Esophagus squamous epithelium (tissue), 5 donors: ENCODE measurements around the gene RND1. TPM values are rescaled to one million over a fixed set of nuclear protein-coding genes. Genes with fewer than 3 reads are reported as not detected.
"Not testable (repeated sequence)": the region's sequence is repeated elsewhere in the genome, so short reads cannot be mapped to it uniquely, and the experiment has no call there.

Experiments
- DNase-seq: peaks from one replicate; lab custom pipeline; 2025; lab: John Stamatoyannopoulos, UW
- H3K27ac ChIP-seq, 4 donors: fragments of 200-600 bp; sonication (generic); one replicate each; pipeline ENCODE4 v1.5.1; 2016 to 2019; ENCODE audit warnings: mild to moderate bottlenecking in 1 of 4
- H3K27me3 ChIP-seq, 4 donors: fragments of 200-600 bp; sonication (generic); 1 replicate in 3 of 4; 2 replicates in 1 of 4; pipeline versions ENCODE4 v1.5.1 to v1.6.0; 2017 to 2021; ENCODE audit warnings: antibody characterized with exemption in 1 of 4
- H3K36me3 ChIP-seq, 3 donors: fragments of 200-600 bp; sonication (generic); one replicate each; pipeline ENCODE4 v1.5.1; 2016 to 2019
- H3K4me1 ChIP-seq, 3 donors: fragments of 200-600 bp; sonication (generic); one replicate each; pipeline ENCODE4 v1.5.1; 2017 to 2019
- H3K4me3 ChIP-seq, 4 donors: fragments of 200-600 bp; sonication (generic); 1 replicate in 3 of 4; 2 replicates in 1 of 4; pipeline ENCODE4 v1.5.1; 2016 to 2019; ENCODE audit warnings: mild to moderate bottlenecking in 2 of 4, moderate library complexity in 1 of 4
- H3K9me3 ChIP-seq, 3 donors: fragments of 200-600 bp; sonication (generic); one replicate each; pipeline ENCODE4 v1.5.1; 2016 to 2019
- POLR2A ChIP-seq, 4 donors: fragments of 450-650 bp; IDR thresholded peaks; one replicate each; pipeline ENCODE4 v1.6.1; 2017; ENCODE audit warnings: antibody characterized with exemption in 4 of 4, mild to moderate bottlenecking in 4 of 4, moderate library complexity in 3 of 4
- WGBS, 2 donors: methylation state at CpG; one replicate each; pipeline ENCODE4 v1.1.5; 2018; 5-methylcytosine and 5-hydroxymethylcytosine counted together
- intact Hi-C: fragments of 100-400 bp; cut with DNase I; formaldehyde crosslinking; loops from one replicate; pipeline ENCODE4 v1.15.0; 2022
- total RNA-seq, 4 donors: library from RNA; depleted of rRNA; stranded (reverse); fragments of >200 nt; gene quantifications; one replicate each; pipeline ENCODE4 v1.1.0, GENCODE V29; 2016
- TF ChIP-seq, protein P1 (sequence below), 6 experiments: fragments of 450-650 bp in 4 of 6; fragments of 200-600 bp in 2 of 6; sonication (generic) in 2 of 6; IDR thresholded peaks; one replicate each; pipeline ENCODE4 v1.5.1; 2016 to 2019; ENCODE audit warnings: antibody characterized with exemption in 6 of 6, mild to moderate bottlenecking in 4 of 6, moderate library complexity in 4 of 6
- donor health status: DM: yes; HTN: yes; CAD: no.

RND1 gene
- total RNA-seq, 4 donors from 2014 or later = 0.57 to 6.1 (median 0.95) TPM

DNA sequence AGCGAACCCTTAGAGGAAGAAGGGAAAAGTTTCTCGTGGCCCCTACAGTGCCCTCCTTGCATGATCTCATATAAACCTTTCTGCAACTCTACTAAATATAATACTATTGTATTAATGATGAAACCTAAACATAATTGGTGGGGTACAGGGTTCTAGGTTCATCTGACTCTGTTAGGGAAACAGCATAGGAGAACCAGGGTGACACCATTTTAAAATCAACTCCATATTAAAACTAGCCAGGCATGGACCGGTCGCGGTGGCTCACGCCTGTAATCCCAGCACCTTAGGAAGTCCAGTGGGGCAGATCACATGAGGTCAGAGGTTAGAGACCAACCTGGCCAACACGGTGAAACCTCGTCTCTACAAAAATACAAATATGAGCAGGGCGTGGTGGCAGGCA, 15.0 kb upstream of the RND1 start:
- H3K27ac ChIP-seq = no peak overlapping the region
- peaks cover 0 to 24% (median 3%) of the 10 kb centered on the region in 3 donors for H3K4me1 ChIP-seq
- no peaks in the 10 kb centered on the region for H3K36me3 ChIP-seq
- 76% methylated on average over 9 of the region's 9 CpGs for WGBS, 2 donors
- H3K27me3 ChIP-seq = peaks cover 0 to 45% (median 0%) of the 10 kb centered on the region in 4 donors
- H3K4me3 ChIP-seq = no peak overlapping the region
- TF ChIP-seq POLR2A (IDR thresholded peaks at IDR 0.05) = no peak
- TF ChIP-seq, protein P1, sequence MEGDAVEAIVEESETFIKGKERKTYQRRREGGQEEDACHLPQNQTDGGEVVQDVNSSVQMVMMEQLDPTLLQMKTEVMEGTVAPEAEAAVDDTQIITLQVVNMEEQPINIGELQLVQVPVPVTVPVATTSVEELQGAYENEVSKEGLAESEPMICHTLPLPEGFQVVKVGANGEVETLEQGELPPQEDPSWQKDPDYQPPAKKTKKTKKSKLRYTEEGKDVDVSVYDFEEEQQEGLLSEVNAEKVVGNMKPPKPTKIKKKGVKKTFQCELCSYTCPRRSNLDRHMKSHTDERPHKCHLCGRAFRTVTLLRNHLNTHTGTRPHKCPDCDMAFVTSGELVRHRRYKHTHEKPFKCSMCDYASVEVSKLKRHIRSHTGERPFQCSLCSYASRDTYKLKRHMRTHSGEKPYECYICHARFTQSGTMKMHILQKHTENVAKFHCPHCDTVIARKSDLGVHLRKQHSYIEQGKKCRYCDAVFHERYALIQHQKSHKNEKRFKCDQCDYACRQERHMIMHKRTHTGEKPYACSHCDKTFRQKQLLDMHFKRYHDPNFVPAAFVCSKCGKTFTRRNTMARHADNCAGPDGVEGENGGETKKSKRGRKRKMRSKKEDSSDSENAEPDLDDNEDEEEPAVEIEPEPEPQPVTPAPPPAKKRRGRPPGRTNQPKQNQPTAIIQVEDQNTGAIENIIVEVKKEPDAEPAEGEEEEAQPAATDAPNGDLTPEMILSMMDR (IDR thresholded peaks at IDR 0.05) = no peak
- no peaks in the 10 kb centered on the region for H3K9me3 ChIP-seq
- no peak for DNase-seq
- intact Hi-C loops = no loop called here

DNA sequence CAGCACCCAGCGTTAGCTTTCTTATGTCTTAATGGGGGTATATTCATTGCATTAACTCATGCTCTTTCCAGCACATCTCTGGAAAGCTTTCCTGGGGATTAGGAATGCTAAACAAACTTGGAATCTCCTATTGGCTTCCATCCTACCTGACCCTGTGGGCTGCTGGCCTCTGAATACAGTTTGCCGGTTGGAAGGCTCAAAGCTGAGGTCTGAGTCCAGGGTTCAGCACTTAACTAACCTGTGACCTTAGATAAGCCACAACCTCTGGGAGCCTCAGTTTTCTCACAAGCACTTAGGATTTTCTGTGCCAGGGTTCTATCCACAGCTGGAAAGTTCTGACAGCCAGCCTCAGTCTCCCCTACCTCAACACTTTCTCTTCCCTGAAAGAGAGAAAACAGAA, 12.9 kb upstream of the RND1 start:
- TF ChIP-seq POLR2A (IDR thresholded peaks at IDR 0.05) = no peak
- TF ChIP-seq, protein P1 (IDR thresholded peaks at IDR 0.05) = no peak
- DNase-seq = no peak
- H3K27ac ChIP-seq = no peak overlapping the region
- WGBS, 2 donors = 81 to 100% methylated on average over 2 of the region's 2 CpGs
- H3K36me3 ChIP-seq = no peaks in the 10 kb centered on the region
- intact Hi-C loops = no loop called here
- peaks cover 0 to 22% (median 3%) of the 10 kb centered on the region in 3 donors for H3K4me1 ChIP-seq
- H3K27me3 ChIP-seq = peaks cover 0 to 40% (median 0%) of the 10 kb centered on the region in 4 donors
- no peaks in the 10 kb centered on the region for H3K9me3 ChIP-seq
- no peak overlapping the region for H3K4me3 ChIP-seq

DNA sequence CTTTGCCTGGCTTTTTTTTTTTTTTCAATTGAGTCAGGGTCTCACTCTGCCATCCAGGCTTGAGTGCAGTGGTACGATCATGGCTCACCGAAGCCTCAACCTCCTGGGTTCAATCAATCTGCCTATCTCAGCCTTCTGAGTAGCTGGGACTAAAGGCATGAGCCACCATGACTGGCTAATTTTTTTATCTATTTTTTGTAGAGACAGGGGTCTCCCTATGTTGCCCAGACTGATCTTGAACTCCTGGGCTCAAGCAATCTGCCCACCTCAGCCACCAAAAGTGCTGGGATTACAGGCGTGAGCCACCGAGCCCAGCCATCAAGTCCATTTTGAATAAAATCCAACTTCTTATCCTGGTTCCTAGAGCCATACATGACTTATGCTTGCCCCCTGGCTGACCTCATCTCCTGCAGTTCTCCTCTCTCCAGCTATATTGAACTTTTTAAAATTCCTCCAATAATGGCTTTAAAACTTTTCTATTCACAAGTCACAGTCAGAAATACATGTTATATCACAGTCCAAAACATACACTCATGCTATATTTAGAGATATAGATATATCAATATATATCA, 10.4 kb upstream of the RND1 start:
- no peaks in the 10 kb centered on the region for H3K4me1 ChIP-seq
- H3K9me3 ChIP-seq = no peaks in the 10 kb centered on the region
- no peak for TF ChIP-seq POLR2A (IDR thresholded peaks at IDR 0.05)
- TF ChIP-seq, protein P1 (IDR thresholded peaks at IDR 0.05) = no peak
- intact Hi-C loops = no loop called here
- WGBS, 2 donors = 56 to 83% methylated on average over 2 to 4 of the region's 4 CpGs
- H3K27me3 ChIP-seq = peaks cover 0 to 15% (median 0%) of the 10 kb centered on the region in 4 donors
- no peak overlapping the region for H3K27ac ChIP-seq
- H3K36me3 ChIP-seq = no peaks in the 10 kb centered on the region
- DNase-seq = no peak
- H3K4me3 ChIP-seq = no peak overlapping the region

DNA sequence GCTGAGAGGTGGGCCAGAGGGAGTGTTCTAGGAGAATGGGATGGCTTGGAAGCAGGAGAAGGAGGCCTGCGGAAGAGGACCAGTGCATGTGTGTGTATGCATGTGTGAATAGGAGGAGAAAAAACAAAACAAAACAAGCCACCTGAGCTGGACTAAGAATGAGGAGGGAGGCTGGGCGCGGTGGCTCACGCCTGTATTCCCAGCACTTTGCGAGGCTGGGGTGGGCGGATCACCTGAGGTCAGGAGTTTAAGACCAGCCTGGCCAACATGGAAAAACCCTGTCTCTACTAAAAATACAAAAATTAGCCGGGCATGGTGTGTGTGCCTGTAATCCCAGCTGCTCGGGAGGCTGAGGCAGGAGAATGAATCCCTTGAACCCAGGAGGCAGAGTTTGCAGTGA, 7.9 kb upstream of the RND1 start:
- H3K27ac ChIP-seq, H3K4me3 ChIP-seq, DNase-seq, H3K27me3 ChIP-seq, H3K36me3 ChIP-seq, intact Hi-C loops, H3K9me3 ChIP-seq, H3K4me1 ChIP-seq: not testable (repeated sequence)
- WGBS, 2 donors = 74 to 79% methylated on average over 8 of the region's 8 CpGs

DNA sequence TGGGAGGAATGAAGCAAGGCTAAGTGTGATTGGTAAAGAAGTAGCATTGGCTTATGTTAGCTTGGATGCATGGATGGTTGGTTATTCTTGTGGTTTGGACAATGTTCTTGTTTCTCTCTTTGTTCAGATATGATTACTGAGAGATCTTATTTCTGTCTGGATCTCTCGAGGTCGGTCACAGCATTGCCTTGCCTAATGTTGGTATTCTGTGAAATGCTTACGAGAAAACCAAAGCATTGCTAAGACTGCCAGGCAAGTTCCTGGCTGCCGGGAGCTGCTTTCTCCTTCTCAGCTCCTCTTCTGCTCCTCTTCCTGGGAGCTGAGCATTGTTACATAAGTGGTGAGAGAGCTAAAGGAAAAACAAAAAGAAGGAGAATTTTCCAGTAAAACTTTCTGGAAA, 7.4 kb upstream of the RND1 start:
- Histone ChIP-seq H3K4me1 (no peaks in the 10 kb centered on the region), H3K27me3 (no peaks in the 10 kb centered on the region), H3K36me3 (no peaks in the 10 kb centered on the region), H3K4me3 (no peak overlapping the region), H3K9me3 (no peaks in the 10 kb centered on the region), H3K27ac (no peak overlapping the region)
- DNase-seq = no peak
- no peak for TF ChIP-seq POLR2A (IDR thresholded peaks at IDR 0.05)
- intact Hi-C loops = no loop called here
- 70 to 81% methylated on average over 4 of the region's 4 CpGs for WGBS, 2 donors

DNA sequence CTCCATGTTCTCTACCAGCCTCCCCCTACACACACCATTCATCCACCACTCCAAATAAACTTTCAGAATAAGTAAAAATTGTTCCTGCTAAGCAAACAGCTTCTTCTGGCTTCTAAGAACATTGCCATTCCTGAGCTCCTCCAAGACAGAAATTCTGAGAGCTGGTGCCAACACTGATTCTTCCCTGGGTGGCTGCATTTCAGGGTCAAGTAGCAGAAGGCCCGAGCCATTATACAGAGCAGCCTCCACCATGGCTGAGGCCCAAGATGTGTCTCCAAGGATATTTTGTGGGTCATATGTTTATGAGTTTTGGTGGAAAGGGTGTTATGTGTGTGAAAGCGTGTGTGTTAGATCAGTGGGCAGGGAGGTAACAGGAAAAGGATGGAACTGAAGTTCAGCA, 3.5 kb upstream of the RND1 start:
- Histone ChIP-seq H3K4me1 (peaks cover 7 to 30% (median 11%) of the 10 kb centered on the region in 3 donors), H3K4me3 (no peak overlapping the region), H3K36me3 (no peaks in the 10 kb centered on the region), H3K27ac (no peak overlapping the region), H3K27me3 (peaks cover 0 to 10% (median 0%) of the 10 kb centered on the region in 4 donors), H3K9me3 (no peaks in the 10 kb centered on the region)
- intact Hi-C loops = no loop called here
- no peak for TF ChIP-seq POLR2A (IDR thresholded peaks at IDR 0.05)
- TF ChIP-seq, protein P1 (IDR thresholded peaks at IDR 0.05) = no peak
- no peak for DNase-seq
- 69 to 88% methylated on average over 2 of the region's 2 CpGs for WGBS, 2 donors
